SH-SY5Y (cell line): ENCODE measurements around the gene STAT3.

Experiments used
- GATA2 ChIP-seq: IDR thresholded peaks from 2 replicates; pipeline ENCODE4 v1.6.1; 2011; ENCODE audit warnings: mild to moderate bottlenecking, low read depth, low read length
- GATA3 ChIP-seq: IDR thresholded peaks from 2 replicates; pipeline ENCODE4 v1.6.1; 2011; ENCODE audit warnings: low read depth, mild to moderate bottlenecking, low read length, moderate library complexity

- TF ChIP-seq GATA2 (no peak), GATA3 (no peak)
These were observed 84.5 kb downstream of the STAT3 start for GRCh38 chr17:42303694-42304093.
